RWPE2 (cell line): ENCODE results near the gene CTTNBP2NL.
"Not testable (repeated sequence)": the region's sequence is repeated elsewhere in the genome, so short reads cannot be mapped to it uniquely, and the experiment has no call there.

Experiments
- ATAC-seq: fragments of 200-7000 bp; cut with Tn5 transposase; 3 replicates; pipeline ENCODE4 v1.9.1; 2021; ENCODE audit warnings: low read depth
- DNase-seq: peaks from one replicate; pipeline ENCODE4 v3.0.0-alpha.2; 2020; ENCODE audit warnings: low spot score
- H3K27ac ChIP-seq: fragments of 450-650 bp; 2 replicates; pipeline ENCODE4 v1.5.1; 2017; ENCODE audit warnings: mild to moderate bottlenecking; ENCODE audit not compliant: poor library complexity, severe bottlenecking
- H3K27me3 ChIP-seq: fragments of 250-450 bp; sonication (Bioruptor Pico); 2 replicates; pipeline ENCODE4 v1.5.1; 2021; ENCODE audit warnings: mild to moderate bottlenecking, moderate library complexity; ENCODE audit not compliant: insufficient read depth, poor library complexity, severe bottlenecking
- H3K36me3 ChIP-seq: fragments of 250-450 bp; sonication (Bioruptor Pico); 2 replicates; pipeline ENCODE4 v1.5.1; 2020; ENCODE audit warnings: low read depth, mild to moderate bottlenecking, moderate library complexity
- H3K4me1 ChIP-seq: fragments of 250-450 bp; sonication (Bioruptor Pico); 2 replicates; pipeline ENCODE4 v1.5.1; 2021; ENCODE audit warnings: mild to moderate bottlenecking, moderate library complexity; ENCODE audit not compliant: insufficient read depth, poor library complexity, severe bottlenecking
- H3K4me3 ChIP-seq: fragments of 250-450 bp; sonication (Bioruptor Pico); 2 replicates; pipeline ENCODE4 v1.5.1; 2021; ENCODE audit warnings: mild to moderate bottlenecking, moderate library complexity; ENCODE audit not compliant: severe bottlenecking
- H3K9me3 ChIP-seq: fragments of 250-450 bp; sonication (Bioruptor Pico); 2 replicates; pipeline ENCODE4 v1.5.1; 2021; ENCODE audit warnings: mild to moderate bottlenecking, moderate library complexity; ENCODE audit not compliant: severe bottlenecking
- CTCF ChIP-seq: fragments of 450-650 bp; IDR thresholded peaks from one replicate; pipeline ENCODE4 v1.5.1; 2017; ENCODE audit warnings: mild to moderate bottlenecking, moderate library complexity; ENCODE audit not compliant: poor library complexity, severe bottlenecking

The CTTNBP2NL gene

GRCh38 chr1:112450773-112451172 is 54.8 kb downstream of the CTTNBP2NL start:
- Histone ChIP-seq H3K27me3 (no peaks in the 10 kb centered on the region), H3K4me3 (no peak overlapping the region), H3K27ac (no peak overlapping the region), H3K9me3 (no peaks in the 10 kb centered on the region), H3K4me1 (peaks cover 7% of the 10 kb centered on the region), H3K36me3 (peaks cover 34% of the 10 kb centered on the region)
- ATAC-seq, result no peak
- TF ChIP-seq CTCF, result no peak
- DNase-seq, result no peak

- not testable (repeated sequence) for H3K27ac ChIP-seq, DNase-seq, H3K4me3 ChIP-seq, H3K4me1 ChIP-seq, H3K9me3 ChIP-seq, H3K27me3 ChIP-seq, ATAC-seq
- peaks cover 39% of the 10 kb centered on the region for H3K36me3 ChIP-seq
Observed at GRCh38 chr1:112451301-112451700, 55.3 kb downstream of the CTTNBP2NL start.

GRCh38 chr1:112453876-112454275 is 57.9 kb downstream of the CTTNBP2NL start:
- H3K9me3 ChIP-seq, result no peaks in the 10 kb centered on the region
- ATAC-seq (no peak; the same call in 2 of the 3 replicates), DNase-seq (no peak)
- no peak overlapping the region for H3K4me3 ChIP-seq
- peaks cover 64% of the 10 kb centered on the region for H3K36me3 ChIP-seq
- no peak for TF ChIP-seq CTCF
- peak overlapping the region; percentile 28 for H3K27ac ChIP-seq
- peaks cover 7% of the 10 kb centered on the region for H3K4me1 ChIP-seq
- no peaks in the 10 kb centered on the region for H3K27me3 ChIP-seq

GRCh38 chr1:112454316-112454715 is 58.3 kb downstream of the CTTNBP2NL start:
- Histone ChIP-seq H3K27me3 (no peaks in the 10 kb centered on the region), H3K9me3 (no peaks in the 10 kb centered on the region), H3K36me3 (peaks cover 63% of the 10 kb centered on the region), H3K4me3 (no peak overlapping the region), H3K27ac (peak overlapping the region; percentile 28), H3K4me1 (peaks cover 7% of the 10 kb centered on the region)
- ATAC-seq (peak; percentile 88), DNase-seq (no peak)
- TF ChIP-seq CTCF, result no peak

- ATAC-seq (no peak), DNase-seq (no peak)
- no peak overlapping the region for H3K4me3 ChIP-seq
- no peaks in the 10 kb centered on the region for H3K27me3 ChIP-seq
- no peak overlapping the region for H3K27ac ChIP-seq
- H3K4me1 ChIP-seq, result peaks cover 7% of the 10 kb centered on the region
- H3K36me3 ChIP-seq, result peaks cover 60% of the 10 kb centered on the region
- no peaks in the 10 kb centered on the region for H3K9me3 ChIP-seq
- TF ChIP-seq CTCF, result no peak
Observed at GRCh38 chr1:112457241-112457640, 61.2 kb downstream of the CTTNBP2NL start.
